Pancreas (tissue), 10 donors: ENCODE measurements around the gene RBM18. TPM values are rescaled to one million over a fixed set of nuclear protein-coding genes. Genes with fewer than 3 reads are reported as not detected.

ENCODE experiments used
- ATAC-seq, 4 donors: fragments of 200-7000 bp; cut with Tn5 transposase; one replicate each; pipeline versions ENCODE4 v1.8.0 to v1.9.1; 2020; ENCODE audit warnings: mild to moderate bottlenecking in 4 of 4, moderate library complexity in 4 of 4
- DNase-seq, 6 donors: peaks; one replicate each; pipeline ENCODE4 v3.0.0-alpha.2; 2020
- FAIRE-seq: peaks from 2 replicates; lab custom pipeline; 2012; peaks lifted over from hg19 to GRCh38; lab: Jason Lieb, UNC
- H3K27ac ChIP-seq, 4 donors: fragments of 200-600 bp; sonication (generic); 1 replicate in 3 of 4; 2 replicates in 1 of 4; pipeline versions ENCODE4 v1.5.0 to v1.8.0; 2020
- H3K27me3 ChIP-seq, 4 donors: fragments of 200-600 bp; one replicate each; pipeline ENCODE4 v1.8.0; 2021
- H3K36me3 ChIP-seq, 3 donors: fragments of 200-600 bp; sonication (generic) in 1 of 3; one replicate each; pipeline versions ENCODE4 v1.5.0 to v1.8.0; 2020 to 2021
- H3K4me1 ChIP-seq, 3 donors: fragments of 200-600 bp; one replicate each; pipeline ENCODE4 v1.8.0; 2021
- H3K4me3 ChIP-seq, 4 donors: fragments of 200-600 bp; sonication (generic) in 2 of 4; one replicate each; pipeline versions ENCODE4 v1.5.0 to v1.8.0; 2020 to 2021
- H3K9me3 ChIP-seq, 4 donors: fragments of 200-600 bp; one replicate each; pipeline ENCODE4 v1.8.0; 2021
- CTCF ChIP-seq, 4 donors: fragments of 200-600 bp; sonication (generic) in 3 of 4; IDR thresholded peaks; one replicate each; pipeline versions ENCODE4 v1.5.0 to v1.8.0; 2021; ENCODE audit warnings: antibody characterized with exemption in 4 of 4
- WGBS, 2 donors: extraction: QIAGEN DNeasy Blood & Tissue Kit; methylation state at CpG; one replicate each; pipeline ENCODE4 v1.1.7; 2013; 5-methylcytosine and 5-hydroxymethylcytosine counted together
- intact Hi-C, 3 donors: fragments of 100-400 bp; cut with DNase I; formaldehyde crosslinking; loops; one replicate each; pipeline versions ENCODE4 v1.11.1 to v1.14.2; 2022
- polyA plus RNA-seq, 2 donors: library from polyadenylated mRNA; stranded (reverse); fragments of 200-250 nt; gene quantifications; one replicate each; pipeline ENCODE4 v1.2.3, GENCODE V29; 2013
- total RNA-seq, 6 donors: library from RNA; stranded (reverse); fragmentation: NEBNext Ultra II Directional in 4 of 6; extraction: Animal tissue kit (Norgen Biotek cat#: 25700) in 4 of 6; gene quantifications; one replicate each; pipeline versions ENCODE4 v1.2.1 to v1.2.4, GENCODE V29; 2021 to 2023
- donor health status: healthy with polysubstance abuse.
- donor health status: DM: no; HTN: no; CAD: no; lungs with moderate emphysema.
- donor health status: DM: no; HTN: no; CAD: no.
- donor health status: control.
- donor health status: control.
- donor health status: Bipolar disorder and iron deficiency.
- donor health status: DM: yes; HTN: yes; CAD: no.
- donor health status: DM: no; HTN: no; CAD: no.
- donor health status: DM: no; HTN: no; CAD: no.
- donor health status: DM: yes; HTN: yes; CAD: no.

RBM18 gene
- total and polyA plus RNA-seq, 8 donors: 1.7 to 10.5 (median 6.0) TPM

- no peak overlapping the region for H3K4me3 ChIP-seq
- no peaks in the 10 kb centered on the region for H3K9me3 ChIP-seq
- ATAC-seq: no peak
- TF ChIP-seq CTCF (IDR thresholded peaks at IDR 0.05): no peak
- DNase-seq: no peak
- no peaks in the 10 kb centered on the region for H3K36me3 ChIP-seq
- 78 to 82% methylated on average over 6 of the region's 6 CpGs for WGBS, 2 donors
- H3K27me3 ChIP-seq: no peaks in the 10 kb centered on the region
- H3K27ac ChIP-seq: no peak overlapping the region
- intact Hi-C loops: no loop called here
- FAIRE-seq: no peak
- H3K4me1 ChIP-seq: no peaks in the 10 kb centered on the region
These were observed 71.0 kb downstream of the RBM18 start for GRCh38 chr9:122193651-122194050.

- intact Hi-C loops: no loop called here
- ATAC-seq: no peak
- FAIRE-seq: no peak
These were observed 71.6 kb downstream of the RBM18 start for GRCh38 chr9:122192914-122193525.

GRCh38 chr9:122192261-122192875 lies 72.3 kb downstream of the RBM18 start:
- 75 to 84% methylated on average over 5 of the region's 5 CpGs for WGBS, 2 donors
- Histone ChIP-seq H3K4me1 (no peaks in the 10 kb centered on the region), H3K36me3 (no peaks in the 10 kb centered on the region), H3K4me3 (no peak overlapping the region), H3K9me3 (no peaks in the 10 kb centered on the region), H3K27ac (no peak overlapping the region), H3K27me3 (no peaks in the 10 kb centered on the region)
- FAIRE-seq (no peak), DNase-seq (no peak), ATAC-seq (no peak)
- intact Hi-C loops: no loop called here
- TF ChIP-seq CTCF (IDR thresholded peaks at IDR 0.05): no peak

More at GRCh38 chr9:122192914-122193525, 71.6 kb downstream of the RBM18 start:
- DNase-seq: no peak
- Histone ChIP-seq H3K27me3 (no peaks in the 10 kb centered on the region), H3K27ac (no peak overlapping the region), H3K36me3 (no peaks in the 10 kb centered on the region), H3K9me3 (no peaks in the 10 kb centered on the region), H3K4me1 (no peaks in the 10 kb centered on the region), H3K4me3 (no peak overlapping the region)
- TF ChIP-seq CTCF (IDR thresholded peaks at IDR 0.05): no peak
- 81 to 84% methylated on average over 16 of the region's 16 CpGs for WGBS, 2 donors

GRCh38 chr9:122191584-122191983 lies 73.1 kb downstream of the RBM18 start:
- Histone ChIP-seq H3K36me3 (no peaks in the 10 kb centered on the region), H3K27ac (no peak overlapping the region), H3K4me1 (no peaks in the 10 kb centered on the region), H3K27me3 (no peaks in the 10 kb centered on the region), H3K4me3 (no peak overlapping the region), H3K9me3 (no peaks in the 10 kb centered on the region)
- WGBS, 2 donors: 62 to 70% methylated on average over 11 of the region's 11 CpGs
- FAIRE-seq (no peak), DNase-seq (no peak), ATAC-seq (no peak)
- intact Hi-C loops: no loop called here
- no peak for TF ChIP-seq CTCF (IDR thresholded peaks at IDR 0.05)
